ENCODE measurements around the gene CFAP61.
A peak's percentile ranks its signal among the peaks of the same experiment; 100 is the strongest.
"Not testable (repeated sequence)": the region's sequence is repeated elsewhere in the genome, so short reads cannot be mapped to it uniquely, and the experiment has no call there.

CFAP61 gene

GRCh38 chr20:20331156-20331555 lies 278.8 kb downstream of the CFAP61 start:
- Mint-ChIP-seq H3K4me3 (no peak overlapping the region), H3K9me3 (no peaks in the 10 kb centered on the region), H3K27me3 (peaks cover 6% of the 10 kb centered on the region), H3K36me3 (no peaks in the 10 kb centered on the region), H3K27ac (no peak overlapping the region), H3K4me1 (peaks cover 11% of the 10 kb centered on the region)
- ATAC-seq (ENCODE audit: low read depth) (no peak), DNase-seq (ENCODE audit: low spot score in 2 of 2) (no peak)

GRCh38 chr20:20331817-20332216 lies 279.5 kb downstream of the CFAP61 start:
- DNase-seq (ENCODE audit: low spot score in 2 of 2): no peak
- H3K27me3 Mint-ChIP-seq: peaks cover 6% of the 10 kb centered on the region
- peaks cover 11% of the 10 kb centered on the region for H3K4me1 Mint-ChIP-seq
- H3K27ac Mint-ChIP-seq: no peak overlapping the region
- H3K36me3 Mint-ChIP-seq: no peaks in the 10 kb centered on the region
- H3K9me3 Mint-ChIP-seq: peaks cover under 1% of the 10 kb centered on the region
- no peak for ATAC-seq (ENCODE audit: low read depth)
- no peak overlapping the region for H3K4me3 Mint-ChIP-seq

GRCh38 chr20:20333866-20334265 lies 281.5 kb downstream of the CFAP61 start:
- Mint-ChIP-seq H3K9me3 (peaks cover 5% of the 10 kb centered on the region), H3K4me3 (peak overlapping the region; percentile 67), H3K36me3 (no peaks in the 10 kb centered on the region), H3K27ac (peak overlapping the region; percentile 79), H3K27me3 (peaks cover 9% of the 10 kb centered on the region), H3K4me1 (peaks cover 11% of the 10 kb centered on the region)
- ATAC-seq (ENCODE audit: low read depth): peak; percentile 82
- peak in 1 of 2 donors; percentile 12 for DNase-seq (ENCODE audit: low spot score in 2 of 2)

- Mint-ChIP-seq H3K36me3 (no peaks in the 10 kb centered on the region), H3K4me1 (peaks cover 11% of the 10 kb centered on the region), H3K4me3 (peak overlapping the region; percentile 67), H3K9me3 (peaks cover 5% of the 10 kb centered on the region), H3K27me3 (peaks cover 6% of the 10 kb centered on the region), H3K27ac (peak overlapping the region; percentile 79)
- peak; percentile 87 for ATAC-seq (ENCODE audit: low read depth)
- no peak for DNase-seq (ENCODE audit: low spot score in 2 of 2)
Observed at GRCh38 chr20:20334489-20334888, 282.2 kb downstream of the CFAP61 start.

- no peak for ATAC-seq (ENCODE audit: low read depth)
- peaks cover 9% of the 10 kb centered on the region for H3K4me1 Mint-ChIP-seq
- peaks cover 5% of the 10 kb centered on the region for H3K9me3 Mint-ChIP-seq
- DNase-seq (ENCODE audit: low spot score in 2 of 2): no peak
- no peaks in the 10 kb centered on the region for H3K36me3 Mint-ChIP-seq
- H3K27me3 Mint-ChIP-seq: peaks cover 5% of the 10 kb centered on the region
- H3K4me3 Mint-ChIP-seq: no peak overlapping the region
- H3K27ac Mint-ChIP-seq: no peak overlapping the region
Observed at GRCh38 chr20:20338133-20338730, 285.9 kb downstream of the CFAP61 start.

- no peak for ATAC-seq (ENCODE audit: low read depth)
- H3K36me3 Mint-ChIP-seq: no peaks in the 10 kb centered on the region
- no peaks in the 10 kb centered on the region for H3K4me1 Mint-ChIP-seq
- no peak overlapping the region for H3K4me3 Mint-ChIP-seq
- H3K27ac Mint-ChIP-seq: no peak overlapping the region
- peaks cover 5% of the 10 kb centered on the region for H3K9me3 Mint-ChIP-seq
- H3K27me3 Mint-ChIP-seq: peaks cover 7% of the 10 kb centered on the region
- no peak for DNase-seq (ENCODE audit: low spot score in 2 of 2)
Observed at GRCh38 chr20:20340443-20340842, 288.1 kb downstream of the CFAP61 start.

GRCh38 chr20:20341371-20341770 lies 289.0 kb downstream of the CFAP61 start:
- no peaks in the 10 kb centered on the region for H3K36me3 Mint-ChIP-seq
- H3K27me3 Mint-ChIP-seq: peaks cover 7% of the 10 kb centered on the region
- H3K4me1 Mint-ChIP-seq: no peaks in the 10 kb centered on the region
- ATAC-seq (ENCODE audit: low read depth) (no peak), DNase-seq (ENCODE audit: low spot score in 2 of 2) (no peak)
- no peak overlapping the region for H3K4me3 Mint-ChIP-seq
- H3K27ac Mint-ChIP-seq: no peak overlapping the region
- peaks cover 5% of the 10 kb centered on the region for H3K9me3 Mint-ChIP-seq

- Mint-ChIP-seq H3K27ac (no peak overlapping the region), H3K4me1 (no peaks in the 10 kb centered on the region), H3K36me3 (no peaks in the 10 kb centered on the region), H3K27me3 (peaks cover 7% of the 10 kb centered on the region), H3K9me3 (peaks cover 4% of the 10 kb centered on the region), H3K4me3 (no peak overlapping the region)
- ATAC-seq (ENCODE audit: low read depth) (no peak), DNase-seq (ENCODE audit: low spot score in 2 of 2) (no peak)
Observed at GRCh38 chr20:20342066-20342465, 289.7 kb downstream of the CFAP61 start.

- Mint-ChIP-seq H3K27ac (no peak overlapping the region), H3K4me3 (no peak overlapping the region), H3K27me3 (peaks cover 4% of the 10 kb centered on the region), H3K4me1 (no peaks in the 10 kb centered on the region), H3K9me3 (peaks cover 3% of the 10 kb centered on the region), H3K36me3 (no peaks in the 10 kb centered on the region)
- DNase-seq (ENCODE audit: low spot score in 2 of 2) (no peak), ATAC-seq (ENCODE audit: low read depth) (no peak)
Observed at GRCh38 chr20:20343932-20344331, 291.6 kb downstream of the CFAP61 start.

- ATAC-seq (ENCODE audit: low read depth) (no peak), DNase-seq (ENCODE audit: low spot score in 2 of 2) (no peak)
- H3K27me3 Mint-ChIP-seq: peaks cover 6% of the 10 kb centered on the region
- no peaks in the 10 kb centered on the region for H3K4me1 Mint-ChIP-seq
- H3K36me3 Mint-ChIP-seq: no peaks in the 10 kb centered on the region
- no peak overlapping the region for H3K4me3 Mint-ChIP-seq
- no peak overlapping the region for H3K27ac Mint-ChIP-seq
- H3K9me3 Mint-ChIP-seq: peaks cover 3% of the 10 kb centered on the region
Observed at GRCh38 chr20:20344476-20344875, 292.1 kb downstream of the CFAP61 start.

GRCh38 chr20:20353576-20353975 lies 301.2 kb downstream of the CFAP61 start:
- Mint-ChIP-seq H3K27me3 (peaks cover 21% of the 10 kb centered on the region), H3K36me3 (peaks cover 2% of the 10 kb centered on the region), H3K27ac (no peak overlapping the region), H3K4me3 (no peak overlapping the region), H3K4me1 (peaks cover 6% of the 10 kb centered on the region), H3K9me3 (no peaks in the 10 kb centered on the region)
- ATAC-seq (ENCODE audit: low read depth) (no peak), DNase-seq (ENCODE audit: low spot score in 2 of 2) (no peak)

- peaks cover 21% of the 10 kb centered on the region for H3K27me3 Mint-ChIP-seq
- ATAC-seq (ENCODE audit: low read depth); H3K27ac Mint-ChIP-seq; H3K4me3 Mint-ChIP-seq; H3K36me3 Mint-ChIP-seq; DNase-seq (ENCODE audit: low spot score in 2 of 2); H3K9me3 Mint-ChIP-seq: not testable (repeated sequence)
- H3K4me1 Mint-ChIP-seq: peaks cover 10% of the 10 kb centered on the region
Observed at GRCh38 chr20:20355503-20355902, 303.2 kb downstream of the CFAP61 start.

GRCh38 chr20:20358801-20359200 lies 306.5 kb downstream of the CFAP61 start:
- ATAC-seq (ENCODE audit: low read depth) (no peak), DNase-seq (ENCODE audit: low spot score in 2 of 2) (no peak)
- H3K4me3 Mint-ChIP-seq: no peak overlapping the region
- peaks cover 29% of the 10 kb centered on the region for H3K27me3 Mint-ChIP-seq
- H3K27ac Mint-ChIP-seq: no peak overlapping the region
- H3K9me3 Mint-ChIP-seq: no peaks in the 10 kb centered on the region
- peaks cover 25% of the 10 kb centered on the region for H3K4me1 Mint-ChIP-seq
- peaks cover 2% of the 10 kb centered on the region for H3K36me3 Mint-ChIP-seq

GRCh38 chr20:20359628-20360027 lies 307.3 kb downstream of the CFAP61 start:
- Mint-ChIP-seq H3K4me1 (peaks cover 24% of the 10 kb centered on the region), H3K36me3 (no peaks in the 10 kb centered on the region), H3K27me3 (peaks cover 28% of the 10 kb centered on the region), H3K27ac (no peak overlapping the region), H3K4me3 (no peak overlapping the region), H3K9me3 (no peaks in the 10 kb centered on the region)
- DNase-seq (ENCODE audit: low spot score in 2 of 2) (no peak), ATAC-seq (ENCODE audit: low read depth) (no peak)

GRCh38 chr20:20360464-20360863 lies 308.1 kb downstream of the CFAP61 start:
- peak; percentile 75 for ATAC-seq (ENCODE audit: low read depth)
- Mint-ChIP-seq H3K36me3 (no peaks in the 10 kb centered on the region), H3K9me3 (no peaks in the 10 kb centered on the region), H3K4me3 (no peak overlapping the region), H3K4me1 (peaks cover 23% of the 10 kb centered on the region), H3K27me3 (peaks cover 22% of the 10 kb centered on the region), H3K27ac (no peak overlapping the region)
- DNase-seq (ENCODE audit: low spot score in 2 of 2): peak in 1 of 2 donors; percentile 17
